Fibroblast of gingiva (primary cell): Measurements from ENCODE around the gene SS18L1.

Experiments used
- DNase-seq: peaks from one replicate; pipeline ENCODE4 v3.0.0-alpha.2; 2011; ENCODE audit warnings: low read depth

Gene SS18L1

GRCh38 chr20:62120365-62120762 is 23.2 kb upstream of the SS18L1 start:
- DNase-seq: no peak

GRCh38 chr20:62120990-62121775 is 22.4 kb upstream of the SS18L1 start:
- peak; percentile 63 for DNase-seq

DNA sequence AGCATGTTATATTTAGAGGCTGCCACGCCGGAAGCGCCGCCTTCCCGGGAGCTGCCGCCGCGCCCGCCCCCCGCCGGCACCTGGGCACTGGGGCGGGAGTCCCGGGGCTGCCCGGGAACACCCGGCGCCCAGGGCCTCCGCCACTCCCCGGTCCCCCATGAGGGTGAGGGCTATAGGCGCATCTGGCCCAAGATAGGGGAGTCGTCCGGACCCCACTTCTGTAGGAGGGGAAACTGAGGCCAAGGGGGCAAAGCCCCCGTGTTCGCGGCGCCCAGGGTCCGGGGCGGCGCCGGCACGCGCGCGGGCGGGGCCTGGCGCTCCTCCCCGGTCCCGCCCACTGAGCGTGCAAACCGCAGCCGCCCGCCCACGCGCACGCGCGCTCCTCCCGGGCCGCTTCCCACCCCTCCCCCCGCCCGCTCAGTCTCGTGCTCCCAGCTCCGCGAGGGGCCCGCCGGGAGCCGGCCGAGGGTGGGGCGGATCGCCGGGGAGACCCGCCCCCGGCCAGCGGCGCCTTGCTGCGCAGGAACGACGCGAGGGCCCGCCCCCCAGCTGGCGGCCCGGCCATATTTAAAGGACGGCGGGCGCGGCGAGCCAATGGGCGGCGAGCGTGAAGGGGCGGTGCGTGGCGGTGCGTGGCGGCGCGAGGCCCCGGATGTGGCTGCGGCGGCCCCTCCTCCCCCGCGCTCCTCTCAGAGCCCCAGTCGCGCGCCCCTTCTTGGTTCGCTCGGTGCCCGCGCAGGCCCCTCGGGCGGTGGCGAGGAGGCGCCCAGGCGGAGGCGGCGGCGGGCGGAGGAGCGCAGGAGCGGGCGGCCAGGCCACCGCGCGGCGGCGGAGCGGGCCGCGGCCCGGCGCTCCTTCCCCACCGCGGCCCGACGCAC is 21.6 kb upstream of the SS18L1 start, which contains the start of gene LSM14B:
Gene LSM14B (plus strand): TSS at position 700 of the 878 bp plus-strand sequence. CDS start 192 bp downstream, outside the sequence.
- DNase-seq: peak; percentile 97

GRCh38 chr20:62122654-62123449 is 20.7 kb upstream of the SS18L1 start:
- DNase-seq: peak; percentile 63

GRCh38 chr20:62123450-62124118 is 20.0 kb upstream of the SS18L1 start:
- peak; percentile 15 for DNase-seq

- DNase-seq: no peak
Observed at GRCh38 chr20:62126141-62126540, 17.4 kb upstream of the SS18L1 start.

DNA sequence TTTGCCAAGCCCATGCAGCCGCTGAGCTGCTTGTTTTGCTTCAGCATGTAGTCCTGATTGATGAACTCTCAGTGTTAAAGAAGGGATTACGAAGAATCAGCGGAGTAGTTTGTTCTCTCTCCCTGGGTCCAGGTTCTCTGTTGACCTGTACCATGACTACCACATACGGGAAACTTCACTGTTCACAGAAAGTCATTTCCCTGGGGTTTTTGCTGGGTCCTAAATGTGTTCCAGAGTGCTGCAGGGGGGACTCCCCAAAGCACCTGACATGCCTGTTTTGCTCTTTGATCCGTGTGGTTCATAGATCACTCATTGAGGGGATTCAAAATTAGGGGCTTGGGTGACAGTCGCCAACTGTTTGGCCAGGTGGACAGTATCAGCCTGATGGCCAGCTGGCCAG is 15.8 kb upstream of the SS18L1 start:
- no peak for DNase-seq

DNA sequence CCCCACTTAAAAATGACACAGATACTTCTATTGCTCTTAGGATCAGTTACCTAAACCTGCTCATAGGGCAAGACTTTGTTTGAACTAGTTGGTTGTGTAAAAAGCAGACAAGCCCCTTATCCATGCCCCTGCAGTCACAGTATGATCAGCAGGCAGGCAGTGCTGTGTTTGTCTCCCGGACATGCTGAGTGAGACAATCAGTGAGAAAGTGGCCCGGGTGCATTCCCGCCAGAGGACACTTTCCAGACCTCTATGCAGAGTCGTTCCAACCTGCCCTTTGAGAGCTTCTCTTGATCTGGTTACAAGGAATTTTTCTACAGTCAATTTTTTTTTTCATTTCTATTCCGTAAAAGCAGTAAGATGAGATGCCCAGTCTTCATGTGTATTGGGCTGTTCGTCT is 15.1 kb upstream of the SS18L1 start:
- DNase-seq: no peak

DNA sequence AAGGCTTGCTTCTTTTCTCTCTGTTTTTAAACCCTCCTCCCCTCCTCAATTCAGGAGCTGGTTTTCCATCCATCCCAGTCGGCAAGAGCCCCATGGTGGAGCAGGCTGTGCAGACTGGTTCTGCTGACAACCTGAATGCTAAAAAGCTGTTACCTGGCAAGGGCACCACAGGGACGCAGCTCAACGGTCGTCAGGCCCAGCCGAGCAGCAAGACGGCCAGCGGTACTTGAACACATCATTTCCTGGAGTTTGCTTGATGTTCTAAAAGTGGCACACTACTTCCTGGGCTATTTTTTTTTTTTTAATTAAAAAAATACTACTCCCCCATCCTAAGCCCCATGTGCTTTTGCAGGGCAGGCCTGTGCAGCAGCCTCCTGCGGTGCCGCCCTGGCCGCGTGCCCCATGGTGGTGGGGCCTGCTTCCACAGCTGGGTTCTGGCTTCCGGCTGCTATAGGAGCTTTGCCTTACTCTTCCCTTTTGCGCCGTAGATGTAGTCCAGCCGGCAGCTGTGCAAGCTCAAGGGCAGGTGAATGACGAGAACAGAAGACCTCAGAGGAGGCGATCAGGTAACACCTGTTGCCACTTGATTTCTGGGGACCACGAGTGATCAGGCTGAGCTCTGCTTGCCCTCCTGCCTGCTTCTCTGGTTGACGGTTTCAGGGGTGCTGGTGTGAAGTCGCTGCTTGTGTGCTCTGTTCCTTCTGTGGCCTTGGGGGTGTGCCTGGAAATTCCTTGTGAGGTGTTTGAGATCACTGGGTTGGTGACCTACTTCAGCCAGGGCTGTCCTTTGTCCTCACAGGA is 13.6 kb upstream of the SS18L1 start:
- DNase-seq: no peak

DNA sequence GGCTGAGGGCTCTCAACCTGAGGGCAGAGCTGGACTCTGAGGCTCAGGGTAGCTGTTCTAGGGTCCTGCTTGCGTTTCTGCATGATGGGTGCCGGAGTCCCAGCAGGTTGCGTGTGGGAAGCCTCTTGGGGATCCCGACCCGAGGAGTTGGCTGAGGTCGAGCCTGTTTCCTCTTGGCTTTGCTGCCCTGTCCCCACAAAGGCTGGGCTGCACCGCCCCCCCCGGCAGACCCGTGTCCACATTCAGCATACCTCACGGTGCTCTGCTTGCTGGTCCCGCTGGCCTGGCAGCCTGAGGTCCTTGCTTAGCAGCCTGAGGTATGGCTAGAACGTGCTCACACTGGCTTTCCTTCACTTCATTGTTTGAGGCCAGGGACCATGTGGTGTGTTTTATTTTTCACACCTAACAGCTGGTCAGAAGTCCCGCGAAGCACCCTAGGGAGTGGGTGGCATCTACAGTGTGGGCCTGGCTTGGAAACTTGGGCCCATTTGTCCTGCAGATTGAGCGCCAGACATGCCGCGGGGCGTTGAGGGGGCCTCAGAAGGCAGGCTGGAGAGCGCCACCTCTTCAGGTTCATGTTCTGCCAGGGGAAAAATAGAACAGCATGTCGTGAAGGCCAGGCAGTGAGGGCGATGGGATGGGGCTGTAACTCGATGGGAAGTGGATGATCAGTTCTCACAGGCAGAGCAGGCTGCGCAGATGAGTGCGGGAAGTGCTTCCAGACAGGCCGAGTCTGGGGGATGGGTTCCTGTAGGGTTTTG is 11.8 kb upstream of the SS18L1 start:
- no peak for DNase-seq

- DNase-seq: no peak
Observed at GRCh38 chr20:62132421-62132820, 11.1 kb upstream of the SS18L1 start.

DNA sequence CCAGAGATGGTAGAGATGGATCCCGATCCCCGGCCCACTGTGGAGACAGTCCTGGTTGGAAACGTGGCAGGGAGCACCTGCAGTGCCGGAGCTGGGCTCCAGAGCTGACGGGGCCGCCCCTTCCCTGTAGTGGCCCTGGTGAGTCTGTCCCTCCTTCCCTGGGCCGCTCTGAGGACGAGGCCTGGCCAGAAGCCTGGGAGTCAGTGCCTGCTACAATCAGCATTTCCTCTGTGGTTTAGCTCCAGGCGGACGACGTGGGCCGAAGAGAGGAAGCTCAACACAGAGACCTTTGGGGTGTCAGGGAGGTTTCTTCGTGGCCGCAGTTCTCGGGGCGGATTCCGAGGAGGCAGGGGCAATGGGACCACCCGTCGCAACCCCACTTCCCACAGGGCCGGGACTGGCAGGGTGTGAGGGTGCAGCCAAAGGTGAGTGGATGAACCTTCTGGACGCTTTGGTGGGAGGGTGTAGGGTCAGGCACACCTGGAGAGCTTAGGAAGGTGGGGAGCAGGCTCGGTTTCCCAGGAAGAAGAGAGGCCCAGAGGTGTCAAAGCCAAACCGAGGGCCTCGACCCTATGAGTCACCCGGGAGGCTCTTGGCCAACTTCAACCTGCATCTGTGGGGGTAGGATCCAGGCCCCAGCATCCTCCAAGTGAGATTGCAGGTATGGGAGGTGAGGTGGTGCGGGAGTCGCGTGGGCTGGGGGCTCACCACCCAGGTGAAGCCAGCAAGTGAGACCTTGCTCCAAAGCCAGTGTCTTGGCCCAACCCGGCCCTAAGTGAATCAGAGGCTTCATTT is 10.3 kb upstream of the SS18L1 start:
- no peak for DNase-seq

DNA sequence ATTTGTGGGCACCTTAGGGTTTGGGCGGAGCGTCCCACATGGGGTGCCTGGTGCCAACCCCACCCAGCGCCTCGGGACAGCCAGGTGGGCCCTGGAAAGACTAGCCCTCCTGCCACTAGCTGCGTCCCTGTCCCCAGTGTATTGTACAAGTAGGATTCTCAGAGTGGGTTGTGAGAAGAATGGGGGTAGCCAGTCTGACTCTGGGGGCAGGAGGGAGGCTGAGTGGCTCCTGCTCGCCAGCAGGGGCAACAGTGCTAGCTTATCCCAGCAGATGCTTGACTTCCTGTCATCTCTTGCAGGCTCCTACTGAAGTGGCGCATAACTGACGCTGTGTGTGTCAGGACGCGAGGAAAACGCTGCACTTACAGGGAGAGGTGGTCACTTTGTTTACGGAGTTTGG is 9.7 kb upstream of the SS18L1 start:
- DNase-seq: no peak

- peak; percentile 87 for DNase-seq
Observed at GRCh38 chr20:62134735-62135231, 8.8 kb upstream of the SS18L1 start.

GRCh38 chr20:62135573-62136266 is 7.8 kb upstream of the SS18L1 start:
- no peak for DNase-seq

- DNase-seq: peak; percentile 61
Observed at GRCh38 chr20:62136283-62137091, 7.1 kb upstream of the SS18L1 start.

DNA sequence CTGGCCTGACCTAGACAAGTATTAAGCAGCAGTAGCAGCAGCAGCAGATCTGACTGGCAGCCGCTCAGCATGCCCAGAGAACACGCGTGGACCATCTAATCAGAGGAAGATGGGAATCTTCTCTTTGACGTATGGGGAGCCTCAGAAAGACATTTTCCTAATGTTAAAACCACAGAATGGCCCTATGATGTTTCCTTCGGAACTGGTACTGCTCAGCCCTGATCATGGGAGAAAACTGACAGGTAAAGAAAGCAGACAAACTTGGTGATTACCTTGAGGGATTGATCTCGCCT is 6.5 kb upstream of the SS18L1 start:
- DNase-seq: no peak
